Measurements from ENCODE around the gene SH3BP5.
A peak's percentile ranks its signal among the peaks of the same experiment; 100 is the strongest.

SH3BP5 gene

GRCh38 chr3:15271785-15272381, 60.5 kb downstream of the SH3BP5 start:
- DNase-seq: no peak

- peak; percentile 2 for DNase-seq
Observed at GRCh38 chr3:15271030-15271429, 61.4 kb downstream of the SH3BP5 start.

- DNase-seq: peak; percentile 91
Observed at GRCh38 chr3:15269091-15269989, 63.0 kb downstream of the SH3BP5 start.

GRCh38 chr3:15268033-15268631, 64.3 kb downstream of the SH3BP5 start:
- DNase-seq: peak; percentile 83

- DNase-seq: no peak
Observed at GRCh38 chr3:15267502-15267901, 64.9 kb downstream of the SH3BP5 start.

GRCh38 chr3:15266510-15267376, 65.6 kb downstream of the SH3BP5 start:
- DNase-seq: no peak

GRCh38 chr3:15265655-15266509, 66.5 kb downstream of the SH3BP5 start:
- DNase-seq: no peak

- no peak for DNase-seq
Observed at GRCh38 chr3:15264486-15264885, 67.9 kb downstream of the SH3BP5 start.

- DNase-seq: no peak
Observed at GRCh38 chr3:15263926-15264325, 68.5 kb downstream of the SH3BP5 start.

GRCh38 chr3:15263120-15263519, 69.3 kb downstream of the SH3BP5 start:
- DNase-seq: no peak

- DNase-seq: no peak
Observed at GRCh38 chr3:15262021-15262420, 70.4 kb downstream of the SH3BP5 start.

GRCh38 chr3:15261274-15261673, 71.1 kb downstream of the SH3BP5 start:
- no peak for DNase-seq

GRCh38 chr3:15260531-15260930, 71.9 kb downstream of the SH3BP5 start:
- DNase-seq: no peak

GRCh38 chr3:15258720-15259119, 73.7 kb downstream of the SH3BP5 start:
- no peak for DNase-seq

- no peak for DNase-seq
Observed at GRCh38 chr3:15256861-15257341, 75.5 kb downstream of the SH3BP5 start.

GRCh38 chr3:15255215-15255614, 77.2 kb downstream of the SH3BP5 start:
- no peak for DNase-seq

- no peak for DNase-seq
Observed at GRCh38 chr3:15253023-15253697, 79.2 kb downstream of the SH3BP5 start.

- DNase-seq: no peak
Observed at GRCh38 chr3:15246186-15246585, 86.2 kb downstream of the SH3BP5 start.

- no peak for DNase-seq
Observed at GRCh38 chr3:15243822-15244482, 88.4 kb downstream of the SH3BP5 start.

GRCh38 chr3:15241341-15241740, 91.0 kb downstream of the SH3BP5 start:
- DNase-seq: peak; percentile 20

- DNase-seq: no peak
Observed at GRCh38 chr3:15229262-15229661, 103.1 kb downstream of the SH3BP5 start.

Data from NCI-H69 (cell line).